Breast epithelium (tissue), 4 donors: ENCODE measurements around the gene TAMALIN. TPM values are rescaled to one million over a fixed set of nuclear protein-coding genes. Genes with fewer than 3 reads are reported as not detected.

ENCODE experiments used
- DNase-seq, 2 donors: peaks; one replicate each; pipeline ENCODE4 v3.0.0-alpha.2; 2019; ENCODE audit warnings: low spot score in 2 of 2
- H3K27ac ChIP-seq, 2 donors: fragments of 200-600 bp; sonication (generic) in 1 of 2; one replicate each; pipeline ENCODE4 v1.5.1; 2016 to 2019; ENCODE audit warnings: mild to moderate bottlenecking in 1 of 2
- H3K27me3 ChIP-seq, 2 donors: fragments of 200-600 bp; sonication (generic) in 1 of 2; one replicate each; pipeline versions ENCODE4 v1.5.1 to v1.6.0; 2017 to 2019; ENCODE audit warnings: control low read depth in 1 of 2, mild to moderate bottlenecking in 1 of 2
- H3K36me3 ChIP-seq: fragments of 200-600 bp; one replicate; pipeline ENCODE4 v1.5.1; 2019
- H3K4me1 ChIP-seq, 2 donors: fragments of 200-600 bp; sonication (generic); one replicate each; pipeline ENCODE4 v1.5.1; 2016 to 2019; ENCODE audit warnings: control low read depth in 1 of 2
- H3K4me3 ChIP-seq, 3 donors: fragments of 200-600 bp; sonication (generic); 1 replicate in 2 of 3; 2 replicates in 1 of 3; pipeline ENCODE4 v1.5.1; 2016 to 2019; ENCODE audit warnings: mild to moderate bottlenecking in 3 of 3, moderate library complexity in 2 of 3
- H3K9me3 ChIP-seq, 2 donors: fragments of 200-600 bp; sonication (generic) in 1 of 2; one replicate each; pipeline ENCODE4 v1.5.1; 2016 to 2019; ENCODE audit warnings: control low read depth in 1 of 2
- CTCF ChIP-seq, 3 donors: fragments of 450-650 bp; IDR thresholded peaks; one replicate each; pipeline ENCODE4 v1.5.1; 2016 to 2017; ENCODE audit warnings: antibody characterized with exemption in 3 of 3, mild to moderate bottlenecking in 3 of 3, moderate library complexity in 3 of 3
- POLR2A ChIP-seq: fragments of 450-650 bp; IDR thresholded peaks from one replicate; pipeline ENCODE4 v1.6.1; 2016; ENCODE audit warnings: antibody characterized with exemption, mild to moderate bottlenecking, moderate library complexity
- POLR2AphosphoS5 ChIP-seq, 3 donors: sonication (generic); formaldehyde crosslinking; IDR thresholded peaks; one replicate each; pipeline ENCODE4 v1.6.1; 2017; ENCODE audit warnings: antibody characterized with exemption in 3 of 3
- intact Hi-C: fragments of 100-400 bp; cut with DNase I; formaldehyde crosslinking; loops from one replicate; pipeline ENCODE4 v1.15.1; 2023; ENCODE audit warnings: low total_unique reads
- total RNA-seq, 3 donors: library from RNA; depleted of rRNA; stranded (reverse); fragments of >200 nt; gene quantifications; one replicate each; pipeline ENCODE4 v1.1.0, GENCODE V29; 2016

Gene TAMALIN
- total RNA-seq, 3 donors from 2014 or later: 8.5 to 27.2 (median 16.0) TPM

- Histone ChIP-seq H3K27me3 (no peaks in the 10 kb centered on the region), H3K9me3 (no peaks in the 10 kb centered on the region), H3K4me1 (peaks cover 11 to 22% of the 10 kb centered on the region in 2 donors), H3K27ac (no peak overlapping the region), H3K36me3 (no peaks in the 10 kb centered on the region), H3K4me3 (no peak overlapping the region)
- DNase-seq: no peak
- TF ChIP-seq POLR2AphosphoS5 (IDR thresholded peaks at IDR 0.05) (no peak), POLR2A (no peak), CTCF (IDR thresholded peaks at IDR 0.05) (no peak)
- intact Hi-C loops: no loop called here
Measured at GRCh38 chr12:52049286-52049685, 42.5 kb downstream of the TAMALIN start.

GRCh38 chr12:52049688-52050087 is 42.9 kb downstream of the TAMALIN start:
- H3K27me3 ChIP-seq: no peaks in the 10 kb centered on the region
- no peaks in the 10 kb centered on the region for H3K36me3 ChIP-seq
- DNase-seq: no peak
- TF ChIP-seq POLR2A: no peak
- no peak for TF ChIP-seq CTCF (IDR thresholded peaks at IDR 0.05)
- TF ChIP-seq POLR2AphosphoS5 (IDR thresholded peaks at IDR 0.05): no peak
- intact Hi-C loops: no loop called here
- H3K4me1 ChIP-seq: peaks cover 10 to 19% of the 10 kb centered on the region in 2 donors
- H3K4me3 ChIP-seq: no peak overlapping the region
- peak overlapping the region in 1 of 2 donors; percentile 99 for H3K27ac ChIP-seq
- no peaks in the 10 kb centered on the region for H3K9me3 ChIP-seq

GRCh38 chr12:52050116-52050757 is 43.5 kb downstream of the TAMALIN start:
- H3K36me3 ChIP-seq: no peaks in the 10 kb centered on the region
- H3K27ac ChIP-seq: peak overlapping the region; percentile 99
- intact Hi-C loops: no loop called here
- no peaks in the 10 kb centered on the region for H3K9me3 ChIP-seq
- H3K4me1 ChIP-seq: peaks cover 6 to 13% of the 10 kb centered on the region in 2 donors
- DNase-seq: no peak
- H3K27me3 ChIP-seq: no peaks in the 10 kb centered on the region
- peak overlapping the region; percentile 57 to 81 (median 59) for H3K4me3 ChIP-seq
- TF ChIP-seq POLR2A (no peak), CTCF (IDR thresholded peaks at IDR 0.05) (no peak), POLR2AphosphoS5 (IDR thresholded peaks at IDR 0.05) (no peak)

GRCh38 chr12:52050758-52051541 is 44.2 kb downstream of the TAMALIN start, which contains the start of gene NR4A1:
TSS of gene NR4A1 (plus strand) at chr12:52051442. CDS start at chr12:52054329, 2,887 bp downstream.
- Histone ChIP-seq H3K36me3 (no peaks in the 10 kb centered on the region), H3K4me1 (peaks cover 6% of the 10 kb centered on the region in 2 donors), H3K27ac (peak within 1 kb of the TSS; percentile 99), H3K9me3 (no peaks in the 10 kb centered on the region), H3K4me3 (peak within 1 kb of the TSS; percentile 57 to 81 (median 59)), H3K27me3 (no peaks in the 10 kb centered on the region)
- intact Hi-C loops: no loop called here
- DNase-seq: peak; percentile 97 to 99
- TF ChIP-seq CTCF (IDR thresholded peaks at IDR 0.05): peak in 1 of 3 donors; percentile 13
- peak; percentile 48 for TF ChIP-seq POLR2A
- peak; percentile 91 to 97 (median 92) for TF ChIP-seq POLR2AphosphoS5 (IDR thresholded peaks at IDR 0.05)
